LNCaP clone FGC (cell line): Measurements from ENCODE around the gene ZBED3.

ENCODE experiments used
- DNase-seq: peaks from one replicate; pipeline ENCODE4 v3.0.0-alpha.2; 2011; ENCODE audit warnings: low read depth
- H3K4me3 ChIP-seq: 2 replicates; pipeline ENCODE4 v1.5.1; 2011; ENCODE audit warnings: mild to moderate bottlenecking, low read depth, low read length, control low read depth
- CTCF ChIP-seq: IDR thresholded peaks from 2 replicates; pipeline ENCODE4 v1.5.1; 2012; ENCODE audit warnings: mild to moderate bottlenecking; ENCODE audit not compliant: control insufficient read depth, insufficient read depth; ENCODE audit errors: extremely low read depth

ZBED3 gene

GRCh38 chr5:77077829-77078176 lies 9.3 kb downstream of the ZBED3 start:
- no peak for DNase-seq
- no peak overlapping the region for H3K4me3 ChIP-seq
- TF ChIP-seq CTCF = no peak

GRCh38 chr5:77076961-77077828 lies 9.9 kb downstream of the ZBED3 start:
- no peak for TF ChIP-seq CTCF
- DNase-seq = no peak
- no peak overlapping the region for H3K4me3 ChIP-seq

- no peak for DNase-seq
- TF ChIP-seq CTCF = no peak
- H3K4me3 ChIP-seq = no peak overlapping the region
Measured at GRCh38 chr5:77074745-77075144, 12.3 kb downstream of the ZBED3 start.

- no peak for TF ChIP-seq CTCF
- H3K4me3 ChIP-seq = no peak overlapping the region
- DNase-seq = no peak
Measured at GRCh38 chr5:77073667-77074066, 13.4 kb downstream of the ZBED3 start.

- no peak overlapping the region for H3K4me3 ChIP-seq
- DNase-seq = no peak
- no peak for TF ChIP-seq CTCF
Measured at GRCh38 chr5:77066823-77067442, 20.2 kb downstream of the ZBED3 start.

- DNase-seq = no peak
- TF ChIP-seq CTCF = no peak
- H3K4me3 ChIP-seq = no peak overlapping the region
Measured at GRCh38 chr5:77066184-77066583, 20.9 kb downstream of the ZBED3 start.
